Dermis microvascular lymphatic vessel endothelial cell (primary cell): ENCODE data around the gene HHEX. TPM values are rescaled to one million over a fixed set of nuclear protein-coding genes. Genes with fewer than 3 reads are reported as not detected.
A peak's percentile ranks its signal among the peaks of the same experiment; 100 is the strongest.
"Not testable (repeated sequence)": the region's sequence is repeated elsewhere in the genome, so short reads cannot be mapped to it uniquely, and the experiment has no call there.

Experiments used
- DNase-seq, 2 donors: peaks; one replicate each; pipeline versions ENCODE4 v3.0.0 to v3.0.0-alpha.2; 2010; ENCODE audit warnings: low read depth in 2 of 2
- total RNA-seq: library from RNA; depleted of rRNA; stranded (reverse); fragments of >200 nt; gene quantifications from 2 replicates; pipeline ENCODE4 v1.2.1, GENCODE V29; 2014

Gene HHEX
- total RNA-seq, 1 donor from 2014 or later, result 36.8 TPM

- no peak for DNase-seq
Measured at GRCh38 chr10:92732958-92733357, 43.2 kb downstream of the HHEX start.

- DNase-seq, result no peak
Measured at GRCh38 chr10:92734301-92734700, 44.5 kb downstream of the HHEX start.

- DNase-seq, result no peak
Measured at GRCh38 chr10:92735938-92736337, 46.2 kb downstream of the HHEX start.

- DNase-seq, result no peak
Measured at GRCh38 chr10:92737484-92737883, 47.7 kb downstream of the HHEX start.

GRCh38 chr10:92740762-92741161 lies 51.0 kb downstream of the HHEX start:
- DNase-seq, result peak in 1 of 2 donors; percentile 13

- DNase-seq, result not testable (repeated sequence)
Measured at GRCh38 chr10:92741741-92742140, 52.0 kb downstream of the HHEX start.

- no peak for DNase-seq
Measured at GRCh38 chr10:92742331-92743228, 52.8 kb downstream of the HHEX start.

Other genes with a start within 250 kb of the HHEX start
- gene IDE, start 115.9 kb upstream of the HHEX start, total RNA-seq, result 23.6 and 25.9 TPM in 2 replicates
- gene KIF11, start 96.8 kb upstream of the HHEX start, total RNA-seq, result 6.7 and 18.5 TPM in 2 replicates
- 292 and 311 TPM in 2 replicates for gene EXOC6, start 158.6 kb downstream of the HHEX start, total RNA-seq